H1 (cell line): ENCODE data around the gene ANKRD60. TPM values are rescaled to one million over a fixed set of nuclear protein-coding genes. Genes with fewer than 3 reads are reported as not detected.

ENCODE experiments used
- CTCF ChIA-PET: fragments of 300-600 bp; sonication (Branson Sonifier 250); formaldehyde crosslinking; loops from one replicate; lab custom pipeline; 2021; ENCODE audit not compliant: partially characterized antibody; lab: Charles Lee
- POLR2A ChIA-PET: fragments of 300-600 bp; sonication (Branson Sonifier 250); formaldehyde crosslinking; loops from one replicate; lab custom pipeline; 2021; ENCODE audit warnings: inconsistent platforms; ENCODE audit not compliant: partially characterized antibody; lab: Charles Lee
- DNase-seq, 2 experiments: peaks; one replicate each; pipeline versions ENCODE4 v3.0.0 to v3.0.0-alpha.2; 2010 to 2022; ENCODE audit warnings: low spot score in 2 of 2, low read depth in 1 of 2, mixed read lengths in 1 of 2
- FAIRE-seq: peaks from 2 replicates; lab custom pipeline; 2011; peaks lifted over from hg19 to GRCh38; lab: Jason Lieb, UNC
- H2AFZ ChIP-seq: 2 replicates; pipeline ENCODE4 v1.8.1; 2012; ENCODE audit warnings: low read length, inconsistent platforms
- H2AK5ac ChIP-seq: 2 replicates; pipeline ENCODE4 v1.6.1; 2013; ENCODE audit warnings: low read depth, low read length
- H2BK120ac ChIP-seq: replicated peaks from 2 replicates; pipeline ENCODE3; 2013; ENCODE audit warnings: low read depth, low read length, inconsistent platforms
- H2BK12ac ChIP-seq: 2 replicates; pipeline ENCODE4 v1.6.1; 2013; ENCODE audit warnings: low read depth, low read length
- H2BK15ac ChIP-seq: 2 replicates; pipeline ENCODE4 v1.6.1; 2013; ENCODE audit warnings: low read length
- H2BK20ac ChIP-seq: 2 replicates; pipeline ENCODE4 v1.6.1; 2013; ENCODE audit warnings: low read length
- H2BK5ac ChIP-seq: 2 replicates; pipeline ENCODE4 v1.6.1; 2013; ENCODE audit warnings: low read depth, low read length
- H3K14ac ChIP-seq: 2 replicates; pipeline ENCODE4 v1.6.1; 2013; ENCODE audit warnings: inconsistent platforms; ENCODE audit not compliant: insufficient read length
- H3K18ac ChIP-seq: 2 replicates; pipeline ENCODE4 v1.6.1; 2013; ENCODE audit warnings: low read length; ENCODE audit errors: extremely low read depth
- H3K23ac ChIP-seq: 2 replicates; pipeline ENCODE4 v1.6.1; 2013; ENCODE audit warnings: inconsistent platforms; ENCODE audit not compliant: insufficient read length
- H3K23me2 ChIP-seq: 2 replicates; pipeline ENCODE4 v1.6.1; 2013; ENCODE audit warnings: low read depth, low read length
- H3K27ac ChIP-seq: 2 replicates; pipeline ENCODE4 v1.6.1; 2011; ENCODE audit warnings: low read depth, low read length, inconsistent platforms
- H3K27me3 ChIP-seq, 4 experiments: replicated peaks in 1 of 4; 1 replicate in 1 of 4; 2 replicates in 3 of 4; pipeline versions ENCODE4 v1.6.1 to v1.8.1; 2011 to 2013; ENCODE audit warnings: low read length in 3 of 4, mild to moderate bottlenecking in 3 of 4, inconsistent platforms in 2 of 4, mixed read lengths in 2 of 4, moderate library complexity in 1 of 4; ENCODE audit not compliant: control insufficient read depth in 3 of 4, insufficient read depth in 3 of 4; ENCODE audit errors: extremely low read depth in 1 of 4
- H3K36me3 ChIP-seq, 4 experiments: 2 replicates each; pipeline versions ENCODE4 v1.6.1 to v1.8.1; 2011 to 2013; ENCODE audit warnings: mild to moderate bottlenecking in 4 of 4, low read length in 3 of 4, moderate library complexity in 2 of 4, control low read depth in 1 of 4, inconsistent platforms in 1 of 4; ENCODE audit not compliant: insufficient read depth in 4 of 4, control insufficient read depth in 2 of 4
- H3K4ac ChIP-seq: replicated peaks from 2 replicates; pipeline ENCODE3; 2013; ENCODE audit warnings: low read length, low read depth, mixed read lengths, inconsistent platforms; ENCODE audit not compliant: insufficient read length
- H3K4me1 ChIP-seq, 4 experiments: replicated peaks in 1 of 4; 1 replicate in 1 of 4; 2 replicates in 3 of 4; pipeline versions ENCODE4 v1.6.1 to v1.8.1; 2011 to 2013; ENCODE audit warnings: low read length in 3 of 4, inconsistent platforms in 2 of 4, mixed read lengths in 1 of 4; ENCODE audit not compliant: insufficient read depth in 4 of 4, control insufficient read depth in 3 of 4
- H3K4me2 ChIP-seq, 2 experiments: 2 replicates each; pipeline versions ENCODE4 v1.6.1 to v1.8.1; 2011 to 2013; ENCODE audit warnings: low read depth in 2 of 2, low read length in 2 of 2, control low read depth in 1 of 2, inconsistent platforms in 1 of 2, mild to moderate bottlenecking in 1 of 2; ENCODE audit not compliant: insufficient read depth in 1 of 2
- H3K4me3 ChIP-seq, 4 experiments: fragments of 200-600, 300-600 bp in 1 of 4; sonication (generic), shearing (Covaris generic), sonication (Bioruptor Twin) in 1 of 4; 2 replicates each; pipeline versions ENCODE4 v1.5.1 to v1.8.1; 2011 to 2016; ENCODE audit warnings: low read length in 4 of 4, low read depth in 3 of 4, control low read depth in 2 of 4, inconsistent platforms in 2 of 4, mild to moderate bottlenecking in 2 of 4, mixed read lengths in 1 of 4, moderate library complexity in 1 of 4; ENCODE audit not compliant: insufficient read depth in 2 of 4; ENCODE audit errors: extremely low read depth in 1 of 4
- H3K56ac ChIP-seq: replicated peaks from 2 replicates; pipeline ENCODE3; 2013; ENCODE audit warnings: low read depth, mild to moderate bottlenecking, mixed read lengths, low read length, inconsistent platforms; ENCODE audit not compliant: insufficient read length
- H3K79me1 ChIP-seq: 2 replicates; pipeline ENCODE4 v1.6.1; 2013; ENCODE audit warnings: low read depth, low read length, control low read depth
- H3K79me2 ChIP-seq, 2 experiments: 2 replicates each; pipeline versions ENCODE4 v1.6.1 to v1.8.1; 2012 to 2013; ENCODE audit warnings: low read length in 2 of 2, mild to moderate bottlenecking in 2 of 2, inconsistent platforms in 1 of 2; ENCODE audit not compliant: insufficient read depth in 2 of 2, control insufficient read depth in 1 of 2
- H3K9ac ChIP-seq, 4 experiments: replicated peaks in 1 of 4; 1 replicate in 1 of 4; 2 replicates in 3 of 4; pipeline versions ENCODE4 v1.6.1 to v1.8.1; 2011 to 2013; ENCODE audit warnings: low read depth in 3 of 4, low read length in 3 of 4, control low read depth in 2 of 4, mild to moderate bottlenecking in 2 of 4, moderate library complexity in 2 of 4, inconsistent platforms in 1 of 4; ENCODE audit errors: extremely low read depth in 1 of 4
- H3K9me3 ChIP-seq, 2 experiments: 2 replicates each; pipeline versions ENCODE4 v1.6.1 to v1.8.1; 2012 to 2013; ENCODE audit warnings: mild to moderate bottlenecking in 2 of 2, moderate library complexity in 2 of 2, control low read depth in 1 of 2, inconsistent platforms in 1 of 2, low read depth in 1 of 2, low read length in 1 of 2, mixed read lengths in 1 of 2; ENCODE audit not compliant: insufficient read depth in 2 of 2
- H4K20me1 ChIP-seq, 2 experiments: replicated peaks in 1 of 2; 2 replicates each; pipeline versions ENCODE3 to v1.8.1; 2011 to 2013; ENCODE audit warnings: inconsistent platforms in 2 of 2, low read length in 2 of 2, mild to moderate bottlenecking in 1 of 2; ENCODE audit not compliant: insufficient read depth in 2 of 2, control insufficient read depth in 1 of 2
- H4K5ac ChIP-seq: 2 replicates; pipeline ENCODE4 v1.6.1; 2013; ENCODE audit warnings: low read length, low read depth, mixed read lengths, inconsistent platforms; ENCODE audit not compliant: insufficient read length
- H4K8ac ChIP-seq: 2 replicates; pipeline ENCODE4 v1.8.0; 2013; ENCODE audit warnings: mild to moderate bottlenecking, moderate library complexity, low read length, inconsistent platforms; ENCODE audit not compliant: insufficient read depth; ENCODE audit errors: extremely low read depth
- H4K91ac ChIP-seq: replicated peaks from 2 replicates; pipeline ENCODE3; 2013; ENCODE audit warnings: low read length, mixed read lengths, inconsistent platforms; ENCODE audit not compliant: insufficient read length
- KDM1A ChIP-seq: fragments of 200-600, 300-600 bp; sonication (generic); IDR thresholded peaks from 2 replicates; pipeline ENCODE4 v1.7.1; 2016; ENCODE audit warnings: mild to moderate bottlenecking, low read length, borderline replicate concordance
- YY1 ChIP-seq: IDR thresholded peaks from 2 replicates; pipeline ENCODE4 v1.6.1; 2011; ENCODE audit warnings: low read depth, mild to moderate bottlenecking, low read length
- WGBS, 2 experiments: shearing (Covaris generic) in 1 of 2; methylation state at CpG; one replicate each; pipeline versions ENCODE4 v1.1.6 to v1.1.7; 2013 to 2015; ENCODE audit warnings: low lambda C conversion rate in 2 of 2, mixed read lengths in 2 of 2, inconsistent platforms in 1 of 2, low coverage in 1 of 2, missing lambda C conversion rate in 1 of 2; ENCODE audit not compliant: insufficient replicate concordance in 2 of 2, insufficient coverage in 1 of 2, insufficient read length in 1 of 2; ENCODE audit errors: extremely low coverage in 1 of 2, missing lambda C conversion rate in 1 of 2; 5-methylcytosine and 5-hydroxymethylcytosine counted together
- polyA plus RNA-seq, 7 experiments: library from polyadenylated mRNA; depleted of rRNA in 3 of 7; stranded (reverse) in 5 of 7; unstranded in 2 of 7; fragments of >200 nt in 5 of 7; fragments of 200-250 nt in 2 of 7; gene quantifications; 1 replicate in 5 of 7; 2 replicates in 1 of 7; 4 replicates in 1 of 7; pipeline versions ENCODE4 v1.2.1 to v1.2.3, GENCODE V29; 2011 to 2013; ENCODE audit warnings: missing spikeins in 2 of 7, mixed read lengths in 2 of 7
- total RNA-seq: library from RNA; stranded (reverse); fragmentation: NEBNext Ultra II Directional; extraction: Animal tissue kit (Norgen Biotek cat#: 25700); gene quantifications from 2 replicates; pipeline ENCODE4 v1.2.1, GENCODE V29; 2021

ANKRD60 gene
- total and polyA plus RNA-seq, 2 of the 8 experiments (the other 6 are each of a cell fraction or from before 2014, with no cell fraction given), result not detected

DNA sequence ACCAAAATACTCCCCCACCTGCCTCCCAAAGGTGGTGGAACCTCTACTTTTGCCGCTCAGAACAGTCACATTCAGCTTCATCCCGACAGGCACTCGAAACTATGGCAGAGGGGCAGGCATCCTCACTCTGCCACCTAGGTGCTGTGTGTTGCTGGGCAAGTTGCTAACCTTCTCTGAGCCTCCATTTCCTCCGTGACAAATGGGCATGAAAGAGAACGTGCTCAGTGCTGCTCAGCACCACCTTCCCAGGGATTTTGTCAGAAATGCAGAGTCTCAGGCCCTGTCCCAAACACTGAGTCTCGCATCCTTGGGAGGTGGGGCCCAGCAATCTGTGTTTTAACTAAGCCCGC lies 18.1 kb downstream of the ANKRD60 start:
- Histone ChIP-seq H3K79me1 (no peaks in the 10 kb centered on the region), H3K36me3 (no peaks in the 10 kb centered on the region), H4K8ac (no peak overlapping the region), H4K20me1 (no peaks in the 10 kb centered on the region), H3K14ac (no peak overlapping the region), H3K4ac (no peak overlapping the region), H2BK120ac (no peak overlapping the region), H2BK12ac (no peak overlapping the region), H3K23ac (no peak overlapping the region), H3K79me2 (no peaks in the 10 kb centered on the region), H2AFZ (0 out of 2 replicates have a peak overlapping the region, but pooled peaks have one; percentile 98), H4K5ac (no peak overlapping the region), H2BK5ac (no peak overlapping the region), H3K56ac (no peak overlapping the region), H3K9me3 (no peaks in the 10 kb centered on the region), H3K27ac (no peak overlapping the region), H3K4me3 (no peak overlapping the region), H3K4me2 (peak overlapping the region in 1 of 2 experiments; percentile 51; a peak in 1 of 4 replicates), H3K4me1 (no peaks in the 10 kb centered on the region), H3K23me2 (no peaks in the 10 kb centered on the region), H3K9ac (no peak overlapping the region), H2AK5ac (no peak overlapping the region), H3K18ac (no peak overlapping the region), H2BK20ac (no peak overlapping the region), H3K27me3 (no peaks in the 10 kb centered on the region; a peak in 4 of 7 replicates), H4K91ac (no peak overlapping the region), H2BK15ac (no peak overlapping the region; the same call in 1 of the 2 replicates)
- WGBS, 2 experiments, result 89% methylated on average over 7 of the region's 7 CpGs; no CpG with 5 or more reads in 1 of the 2 experiments
- TF ChIP-seq KDM1A, result peak; percentile 85; the same call in 1 of the 2 replicates
- no peak for TF ChIP-seq YY1
- FAIRE-seq (no peak), DNase-seq (no peak)
- POLR2A ChIA-PET, result no interaction called here
- CTCF ChIA-PET, result interaction anchor here (0.6 to 7.9 kb wide), 24 partner anchors 10 to 1563 kb away, joined by 3 to 130 read pairs (median 4); partner anchors contain the start of gene ZBP1
